ENCODE data around the gene TSSK2. TPM values are rescaled to one million over a fixed set of nuclear protein-coding genes. Genes with fewer than 3 reads are reported as not detected.
"Not testable (repeated sequence)": the region's sequence is repeated elsewhere in the genome, so short reads cannot be mapped to it uniquely, and the experiment has no call there.

The TSSK2 gene
- total RNA-seq, 1 experiment from 2014 or later, result not detected

DNA sequence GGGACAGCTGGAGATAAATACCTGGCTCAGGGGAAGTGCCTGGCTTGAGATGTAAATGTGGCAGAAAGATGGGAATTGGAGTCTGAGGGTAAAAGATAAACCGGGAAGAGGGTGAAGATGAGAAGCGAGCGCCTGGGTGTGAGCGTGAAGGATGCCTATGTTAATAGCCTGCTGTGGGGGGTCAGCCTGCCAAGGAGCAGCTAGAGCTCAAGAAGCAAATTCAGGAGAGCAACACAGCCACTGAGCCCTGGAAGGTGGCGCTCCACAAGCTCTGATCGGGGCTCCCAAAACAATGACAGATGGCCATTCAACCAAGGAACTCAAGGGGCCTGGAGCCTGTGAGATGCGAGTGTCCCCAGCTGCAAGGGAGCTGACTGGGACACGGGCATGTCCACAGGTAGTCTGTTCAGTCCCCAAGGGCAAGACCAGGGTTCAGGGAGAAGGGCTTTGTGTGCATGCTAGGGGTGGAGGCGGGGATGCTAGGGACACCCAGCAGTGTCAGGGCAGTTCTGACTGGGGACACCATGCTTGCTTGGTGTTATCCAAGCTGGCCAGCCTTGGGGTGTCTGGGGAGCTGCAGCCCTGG is 16.2 kb downstream of the TSSK2 start:
- DNase-seq, result no peak
- H3K36me3 ChIP-seq, result peaks cover 2% of the 10 kb centered on the region; the same call in 1 of the 2 replicates
- no peak overlapping the region for H3K4me3 ChIP-seq
- no peaks in the 10 kb centered on the region for H3K9me3 ChIP-seq
- peaks cover 29% of the 10 kb centered on the region for H3K27me3 ChIP-seq

DNA sequence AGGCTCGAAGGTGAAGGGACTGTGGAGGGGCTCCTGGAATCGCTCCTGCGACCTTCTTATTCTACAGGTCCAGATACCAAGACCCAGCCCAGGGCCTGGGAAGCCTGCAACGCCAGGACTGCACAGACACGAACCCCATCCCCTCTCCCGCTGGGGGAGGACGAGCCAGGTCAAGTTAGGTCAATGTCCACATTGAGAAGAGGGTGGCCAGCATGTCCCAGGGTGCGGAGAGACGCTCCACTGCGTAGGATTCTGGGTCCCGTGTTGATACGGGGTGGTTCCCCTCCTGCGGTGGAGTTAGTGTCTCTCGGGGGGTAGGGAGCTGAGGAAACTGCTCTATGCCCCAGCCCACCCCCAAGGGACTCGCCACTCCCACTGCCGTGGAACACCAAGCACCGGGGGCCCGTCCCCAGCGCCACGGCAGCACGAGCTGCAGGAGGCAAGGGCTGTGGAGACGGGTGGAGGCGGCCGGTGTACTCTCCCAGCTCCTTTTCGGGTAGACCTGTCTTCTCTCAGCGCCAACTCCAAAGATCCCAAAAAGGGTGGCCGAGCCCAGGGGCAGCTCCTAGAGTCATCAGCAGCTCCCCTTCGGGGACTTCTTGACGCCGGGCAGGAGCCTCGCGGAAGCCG is 17.4 kb downstream of the TSSK2 start:
- Histone ChIP-seq H3K9me3 (no peaks in the 10 kb centered on the region), H3K36me3 (no peaks in the 10 kb centered on the region), H3K4me3 (no peak overlapping the region), H3K27me3 (peaks cover 36% of the 10 kb centered on the region)
- no peak for DNase-seq

DNA sequence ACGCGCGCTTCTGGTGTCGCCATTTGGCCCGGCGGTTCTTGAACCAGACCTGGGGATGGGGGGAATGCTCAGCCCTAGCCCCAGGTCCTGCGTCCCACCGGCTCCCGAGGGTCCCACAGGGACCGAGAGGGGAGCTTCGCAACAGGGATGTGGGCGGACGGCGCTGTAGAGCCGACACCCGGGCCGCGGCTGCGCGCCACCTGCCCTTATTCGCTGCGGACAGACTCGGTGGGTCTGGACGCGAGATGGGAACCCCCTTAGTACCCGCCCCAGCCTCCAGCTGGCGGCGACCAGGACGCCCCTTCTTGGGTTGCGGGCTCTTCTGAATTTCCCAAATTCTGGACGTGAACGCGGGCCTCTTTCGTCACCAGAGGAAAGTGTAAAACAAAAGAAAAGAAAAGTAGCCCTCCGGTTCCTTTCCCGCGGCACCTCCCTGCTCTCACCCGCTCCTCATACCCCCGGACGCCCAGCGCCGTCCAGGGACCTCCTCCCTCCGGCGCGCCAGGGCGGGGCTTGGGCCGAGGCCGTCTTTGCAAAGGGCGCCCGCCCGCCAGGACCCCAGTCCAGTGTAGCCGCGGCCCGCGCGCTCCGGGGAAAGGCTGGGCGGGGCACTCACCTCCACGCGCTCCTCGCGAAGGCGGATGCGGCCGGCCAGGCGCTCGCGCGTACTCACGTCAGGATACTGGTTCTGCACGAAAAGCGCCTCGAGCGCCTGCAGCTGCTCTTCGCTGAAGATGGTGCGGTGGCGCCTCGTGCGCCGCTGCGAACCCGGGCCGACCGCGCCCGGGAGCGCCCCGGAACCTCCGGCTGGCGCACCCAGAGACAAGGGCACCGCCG is 18.2 kb downstream of the TSSK2 start:
- Histone ChIP-seq H3K27me3 (peaks cover 39% of the 10 kb centered on the region), H3K9me3 (no peaks in the 10 kb centered on the region), H3K36me3 (no peaks in the 10 kb centered on the region), H3K4me3 (peak overlapping the region; percentile 24; the same call in 1 of the 2 replicates)
- DNase-seq, result peak; percentile 37

DNA sequence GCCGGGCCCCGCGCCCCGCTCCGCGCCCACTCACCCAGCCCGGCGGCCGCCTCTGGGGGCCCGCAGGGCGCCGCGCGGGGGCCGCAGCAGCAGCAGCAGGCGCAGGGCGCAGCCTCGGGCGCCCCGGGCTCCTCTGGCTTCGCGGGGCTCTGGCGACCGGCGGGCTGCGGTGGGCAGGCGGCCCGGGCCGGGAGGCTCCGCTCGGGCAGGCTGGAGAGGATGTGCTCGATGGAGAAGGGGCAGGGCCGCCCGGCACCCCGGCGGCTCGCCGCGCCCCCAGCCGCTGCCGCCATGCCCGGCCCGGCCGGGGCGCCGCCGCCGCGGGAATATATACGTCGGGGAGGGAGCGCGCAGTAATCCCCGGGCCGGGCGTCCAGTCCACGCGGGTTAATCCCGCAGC is 18.9 kb downstream of the TSSK2 start, which contains the start of gene GSC2:
TSS of gene GSC2 (minus strand) at position 302 of the 400 bp plus-strand sequence. CDS start at position 293, 9 bp downstream.
- Histone ChIP-seq H3K27me3 (peaks cover 39% of the 10 kb centered on the region), H3K9me3 (no peaks in the 10 kb centered on the region), H3K4me3 (peak within 1 kb of the TSS; percentile 24; the same call in 1 of the 2 replicates), H3K36me3 (no peaks in the 10 kb centered on the region)
- no peak for DNase-seq

DNA sequence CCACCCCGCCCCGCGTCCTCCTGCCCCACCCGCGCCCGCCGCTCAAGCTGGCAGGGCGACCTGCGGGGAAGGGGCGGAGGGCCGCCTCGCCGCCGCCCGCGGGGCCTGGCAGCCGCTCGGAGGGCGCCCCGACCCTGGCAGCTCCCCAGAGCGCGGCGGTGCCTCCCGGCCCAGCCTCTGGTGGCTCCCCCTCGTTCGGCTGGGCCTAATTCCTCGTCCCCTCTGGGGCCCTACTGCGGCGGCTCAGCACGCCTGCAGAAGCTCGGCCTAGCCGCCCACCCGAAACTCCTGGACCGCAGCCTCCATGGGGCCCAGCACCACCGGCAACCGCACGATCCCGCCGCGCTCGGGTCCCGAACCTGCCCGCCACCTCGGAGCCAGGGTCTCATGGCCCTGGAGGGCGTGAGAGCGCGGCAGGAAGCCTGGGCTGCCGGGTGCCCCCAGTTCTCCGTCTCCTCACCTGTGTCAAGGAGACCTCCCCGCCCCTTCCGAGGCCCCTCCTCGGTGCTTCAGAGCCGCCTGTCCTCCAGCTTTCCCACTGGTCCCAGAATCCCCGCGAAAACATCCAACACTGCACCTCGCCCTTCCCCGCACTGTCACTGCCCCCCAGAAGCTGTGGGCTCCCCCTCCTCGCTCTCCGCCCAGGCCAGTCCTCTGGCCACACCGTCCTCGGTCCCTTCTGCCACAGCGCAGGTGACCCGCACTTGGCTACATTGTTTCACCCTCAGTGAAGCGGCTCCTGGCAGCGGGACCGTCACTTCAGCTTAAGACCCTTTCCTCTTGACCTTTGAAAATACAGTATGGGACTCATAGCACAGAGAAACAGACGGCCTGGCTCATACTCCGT is 19.6 kb downstream of the TSSK2 start:
- Histone ChIP-seq H3K9me3 (no peaks in the 10 kb centered on the region), H3K27me3 (peaks cover 42% of the 10 kb centered on the region), H3K36me3 (no peaks in the 10 kb centered on the region), H3K4me3 (no peak overlapping the region)
- DNase-seq, result no peak

DNA sequence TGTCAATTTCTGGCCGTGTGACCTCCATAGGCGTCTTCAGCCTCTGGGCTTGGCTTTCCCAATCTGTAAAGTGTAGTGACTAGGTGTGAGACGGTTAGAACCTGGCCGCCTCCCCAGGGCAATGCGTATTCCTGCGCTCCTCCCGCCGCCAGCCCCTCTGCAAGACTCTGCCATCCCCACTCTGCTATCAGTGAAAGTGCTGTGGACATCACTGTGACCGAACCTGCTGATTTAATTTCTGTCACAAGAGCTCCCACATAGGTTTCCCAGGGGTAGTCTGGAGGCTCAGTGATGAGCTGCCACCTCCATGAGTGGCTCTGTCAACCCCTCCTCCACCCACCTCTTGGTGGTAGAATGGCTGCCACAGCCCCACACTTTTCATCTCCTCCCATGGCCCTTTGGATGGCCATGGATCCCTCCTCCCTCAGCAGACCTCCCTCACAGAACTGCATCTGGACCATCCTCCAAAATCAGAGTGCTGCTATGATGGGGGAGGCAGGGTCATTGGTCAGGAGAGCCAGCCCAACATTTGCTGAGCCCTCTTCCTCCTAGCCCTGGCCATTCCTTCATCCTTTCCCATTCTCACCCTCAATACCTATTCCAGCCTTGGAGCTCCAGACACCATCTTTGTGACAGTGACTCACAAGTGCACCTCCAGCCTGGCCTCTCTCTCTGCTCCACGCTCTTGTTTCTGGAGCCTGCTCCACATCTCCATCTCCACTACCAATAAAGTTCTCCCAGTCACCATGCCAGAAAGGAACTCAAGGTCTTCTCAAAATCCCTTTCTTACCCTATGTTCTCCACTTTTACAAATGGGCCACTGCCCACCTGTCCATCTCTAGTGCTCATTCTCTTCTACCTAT is 20.5 kb downstream of the TSSK2 start:
- Histone ChIP-seq H3K9me3 (no peaks in the 10 kb centered on the region), H3K27me3 (peaks cover 42% of the 10 kb centered on the region)
- no peak for DNase-seq

DNA sequence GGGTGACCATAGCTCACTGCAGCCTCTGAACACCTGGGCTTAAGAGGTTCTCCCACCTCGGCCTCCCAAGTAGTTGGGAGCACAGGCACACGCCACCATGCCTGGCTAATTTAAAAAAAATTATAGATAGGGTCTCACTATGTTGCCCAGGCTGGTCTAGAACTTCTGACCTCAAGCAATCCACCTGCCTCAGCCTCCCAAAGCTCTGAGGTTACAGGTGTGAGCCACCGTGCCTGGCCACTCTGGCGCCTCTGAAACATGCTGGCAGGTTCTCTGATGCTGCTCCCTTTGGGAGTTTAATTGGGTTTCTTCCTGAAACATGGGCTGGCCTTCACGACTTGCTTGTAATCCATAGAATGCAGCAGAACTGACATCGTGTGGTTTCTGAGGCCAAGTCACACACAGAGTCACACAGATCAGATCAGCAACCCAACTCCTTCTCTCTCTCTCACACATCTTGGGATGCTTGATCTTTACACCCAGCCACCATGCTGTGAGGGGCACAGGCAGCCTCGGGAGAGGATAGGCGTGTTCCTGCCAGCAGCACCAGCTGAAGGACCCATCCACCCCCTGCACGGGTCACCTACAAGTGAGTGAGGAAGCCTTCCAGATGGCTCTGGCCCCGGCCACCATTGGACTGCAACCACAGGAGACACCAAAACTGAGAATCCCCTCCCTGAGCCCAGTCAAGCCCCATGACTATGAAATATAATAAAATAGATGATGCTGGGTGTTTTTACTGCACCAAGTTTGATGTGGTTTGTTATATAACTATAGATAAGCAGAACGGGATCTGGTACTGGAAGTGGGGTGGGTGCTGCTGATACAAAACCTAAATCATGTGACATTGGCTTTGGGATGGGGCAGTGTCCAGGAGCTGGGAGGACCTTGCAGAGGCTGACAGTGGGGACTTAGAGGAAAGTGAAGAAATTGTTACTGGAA is 22.1 kb downstream of the TSSK2 start:
- no peak for DNase-seq
- H3K36me3 ChIP-seq, result no peaks in the 10 kb centered on the region
- H3K4me3 ChIP-seq, result no peak overlapping the region
- peaks cover 42% of the 10 kb centered on the region for H3K27me3 ChIP-seq
- no peaks in the 10 kb centered on the region for H3K9me3 ChIP-seq

More for the DNA sequence above, 20.5 kb downstream of the TSSK2 start:
- Histone ChIP-seq H3K4me3 (no peak overlapping the region), H3K36me3 (no peaks in the 10 kb centered on the region)

DNA sequence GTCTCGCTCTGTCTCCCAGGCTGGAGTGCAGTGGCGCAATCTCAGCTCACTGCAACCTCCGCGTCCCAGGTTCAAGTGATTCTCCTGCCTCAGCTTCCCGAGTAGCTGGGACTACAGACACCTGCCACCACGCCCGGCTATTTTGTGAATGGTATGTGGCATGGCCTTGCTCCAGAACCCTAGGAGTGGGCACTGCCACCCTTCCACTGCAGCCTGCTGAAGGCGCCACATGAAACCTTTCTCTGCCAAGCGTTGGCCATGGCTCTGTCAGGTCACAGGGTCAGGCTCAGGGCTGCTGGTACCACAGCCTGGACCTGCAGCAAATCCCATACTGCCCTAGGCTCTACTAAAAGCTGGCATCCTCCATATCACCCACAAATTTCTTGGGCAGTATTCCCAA is 25.0 kb downstream of the TSSK2 start:
- H3K36me3 ChIP-seq, DNase-seq, H3K9me3 ChIP-seq, H3K4me3 ChIP-seq: not testable (repeated sequence)
- peaks cover 23% of the 10 kb centered on the region for H3K27me3 ChIP-seq

DNA sequence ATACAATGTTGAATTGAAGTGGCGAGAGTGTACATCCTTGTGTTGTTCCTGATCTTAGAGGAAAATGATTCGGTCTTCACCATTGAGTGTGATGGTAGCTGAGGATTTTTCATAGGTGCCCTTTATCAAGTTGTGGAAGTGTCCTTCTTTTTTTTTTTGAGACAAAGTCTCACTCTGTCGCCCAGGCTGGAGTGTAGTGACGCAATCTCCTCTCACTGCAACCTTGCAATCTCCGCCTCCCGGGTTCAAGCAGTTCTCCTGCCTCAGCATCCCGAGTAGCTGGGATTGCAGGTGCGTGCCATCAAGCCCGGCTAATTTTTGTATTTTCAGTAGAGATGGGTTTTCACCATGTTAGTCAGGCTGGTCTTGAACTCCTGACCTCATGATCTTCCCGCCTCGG is 27.5 kb downstream of the TSSK2 start:
- not testable (repeated sequence) for H3K9me3 ChIP-seq, H3K36me3 ChIP-seq, H3K27me3 ChIP-seq, DNase-seq, H3K4me3 ChIP-seq

DNA sequence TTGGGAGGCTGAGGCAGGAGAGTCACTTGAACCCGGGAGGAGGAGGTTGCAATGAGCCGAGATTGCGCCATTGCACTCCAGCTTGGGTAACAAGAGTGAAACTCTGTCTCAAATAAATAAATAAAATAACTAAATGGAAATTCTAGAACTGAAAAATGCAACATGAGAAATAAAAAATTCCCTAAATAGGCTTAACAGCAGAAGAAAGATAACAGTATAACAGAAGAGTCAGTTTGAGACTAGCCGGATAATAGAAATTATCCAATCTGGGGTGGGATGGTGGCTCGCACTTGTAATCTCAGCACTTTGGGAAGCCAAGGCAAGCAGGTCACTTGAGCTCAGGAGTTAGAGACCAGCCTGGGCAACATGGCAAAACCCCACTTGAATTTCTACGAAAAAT is 33.3 kb downstream of the TSSK2 start:
- no peaks in the 10 kb centered on the region for H3K36me3 ChIP-seq
- DNase-seq, result no peak
- H3K9me3 ChIP-seq, result no peaks in the 10 kb centered on the region

DNA sequence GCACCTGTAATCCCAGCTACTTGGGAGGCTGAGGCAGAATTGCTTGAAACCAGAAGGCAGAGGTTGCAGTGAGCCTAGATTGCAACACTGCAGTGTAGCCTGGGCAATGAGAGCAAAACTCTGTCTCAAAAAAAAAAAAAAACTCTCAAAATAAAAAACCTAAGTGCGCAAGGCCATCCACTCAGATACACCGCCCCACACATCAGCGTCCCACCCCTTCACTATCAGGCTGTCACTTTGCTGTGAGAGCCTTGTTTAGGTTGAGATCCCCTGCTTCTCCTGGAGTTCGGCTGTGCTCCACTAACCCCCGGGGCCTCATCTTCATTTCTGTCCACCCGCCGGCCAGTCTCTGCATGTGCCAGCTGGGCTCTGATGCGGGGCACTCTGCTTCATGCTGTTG is 35.3 kb downstream of the TSSK2 start:
- no peaks in the 10 kb centered on the region for H3K36me3 ChIP-seq
- H3K27me3 ChIP-seq, result peaks cover 28% of the 10 kb centered on the region
- no peak overlapping the region for H3K4me3 ChIP-seq
- no peaks in the 10 kb centered on the region for H3K9me3 ChIP-seq
- no peak for DNase-seq

More for the DNA sequence above, 33.3 kb downstream of the TSSK2 start:
- H3K4me3 ChIP-seq, result no peak overlapping the region
- peaks cover 23% of the 10 kb centered on the region for H3K27me3 ChIP-seq

DNA sequence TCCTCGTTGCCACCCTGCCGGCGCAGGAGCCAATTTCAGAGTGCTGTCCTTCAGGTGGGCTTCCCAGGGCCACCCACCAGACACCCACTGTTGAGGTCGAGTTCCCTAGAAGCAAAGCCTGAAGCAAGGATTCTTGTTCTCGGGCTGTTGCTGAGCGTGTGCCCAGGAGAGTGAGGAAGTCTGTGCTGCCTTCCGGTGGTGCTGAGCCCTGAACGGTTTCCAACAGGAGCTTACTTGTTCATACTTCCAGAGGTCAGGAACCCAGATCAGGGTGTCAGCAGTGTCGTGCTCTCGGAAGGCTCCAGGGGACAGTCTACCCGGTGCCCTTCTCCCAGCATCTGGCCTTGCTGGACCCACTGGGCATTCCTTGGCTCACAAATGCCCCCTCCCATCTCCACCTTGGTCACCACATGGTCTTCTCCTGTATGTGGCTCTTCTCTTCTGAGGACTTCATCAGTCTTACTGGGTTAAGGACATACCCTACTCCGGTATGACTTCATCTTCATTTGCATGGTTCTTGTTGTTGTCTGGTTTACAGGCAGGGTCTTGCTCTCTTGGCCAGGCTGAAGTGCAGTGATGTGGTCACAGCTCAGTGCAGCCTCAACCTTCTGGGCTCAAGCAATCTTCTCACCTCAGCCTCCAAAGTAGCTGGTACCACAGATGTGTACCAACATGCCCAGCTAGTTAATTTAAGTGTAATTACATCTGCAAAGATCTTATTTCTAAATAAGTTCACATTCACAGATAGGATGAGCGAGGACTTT is 36.2 kb downstream of the TSSK2 start:
- Histone ChIP-seq H3K27me3 (peaks cover 28% of the 10 kb centered on the region), H3K36me3 (peaks cover 5% of the 10 kb centered on the region), H3K9me3 (no peaks in the 10 kb centered on the region), H3K4me3 (no peak overlapping the region)
- DNase-seq, result no peak

DNA sequence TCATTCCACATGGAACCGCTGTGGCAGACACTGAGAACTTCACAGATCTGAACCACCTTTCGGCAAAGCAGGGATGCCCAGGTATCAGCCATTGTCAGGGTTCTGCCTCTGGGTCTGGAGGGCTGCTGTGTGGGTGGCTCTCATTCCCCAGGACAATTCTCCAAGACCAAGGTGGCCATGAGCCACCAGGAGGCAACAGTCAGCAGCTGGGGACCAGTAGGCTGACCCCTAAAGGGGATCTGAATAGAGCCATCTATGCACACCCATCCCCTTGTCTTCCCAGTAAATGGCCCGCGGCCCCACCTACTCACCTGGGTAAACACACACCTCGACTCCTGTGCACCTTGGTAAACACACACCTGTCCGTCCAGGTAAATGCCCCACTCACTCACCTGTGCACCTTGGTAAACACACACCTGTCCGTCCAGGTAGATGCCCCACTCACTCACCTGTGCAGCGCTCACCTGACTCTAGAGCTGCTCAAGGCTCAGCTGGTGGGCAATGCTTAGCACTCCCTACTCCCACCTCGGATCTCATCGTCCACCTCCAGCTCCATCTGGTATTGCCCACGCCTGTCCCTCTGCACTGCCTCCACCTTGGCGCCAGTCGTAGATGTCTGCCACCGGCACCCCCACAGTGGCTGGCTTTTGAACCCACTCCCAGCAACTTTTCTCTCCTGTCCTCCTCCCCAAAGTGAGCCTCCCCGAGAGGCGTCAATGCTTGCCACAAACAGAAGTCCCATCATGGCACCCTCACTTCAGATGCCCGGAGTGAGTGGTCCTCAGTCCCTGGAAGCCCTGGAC is 37.2 kb downstream of the TSSK2 start:
- H3K36me3 ChIP-seq, result peaks cover 6% of the 10 kb centered on the region
- no peaks in the 10 kb centered on the region for H3K9me3 ChIP-seq
- no peak for DNase-seq
- peaks cover 28% of the 10 kb centered on the region for H3K27me3 ChIP-seq
- H3K4me3 ChIP-seq, result no peak overlapping the region

Measured in MG63 (cell line).